ENCODE measurements around the gene CHCHD5. TPM values are rescaled to one million over a fixed set of nuclear protein-coding genes. Genes with fewer than 3 reads are reported as not detected.
A peak's percentile ranks its signal among the peaks of the same experiment; 100 is the strongest.

The CHCHD5 gene
- total RNA-seq, 2 experiments from 2014 or later, result 34.8 to 37.5 TPM

DNA sequence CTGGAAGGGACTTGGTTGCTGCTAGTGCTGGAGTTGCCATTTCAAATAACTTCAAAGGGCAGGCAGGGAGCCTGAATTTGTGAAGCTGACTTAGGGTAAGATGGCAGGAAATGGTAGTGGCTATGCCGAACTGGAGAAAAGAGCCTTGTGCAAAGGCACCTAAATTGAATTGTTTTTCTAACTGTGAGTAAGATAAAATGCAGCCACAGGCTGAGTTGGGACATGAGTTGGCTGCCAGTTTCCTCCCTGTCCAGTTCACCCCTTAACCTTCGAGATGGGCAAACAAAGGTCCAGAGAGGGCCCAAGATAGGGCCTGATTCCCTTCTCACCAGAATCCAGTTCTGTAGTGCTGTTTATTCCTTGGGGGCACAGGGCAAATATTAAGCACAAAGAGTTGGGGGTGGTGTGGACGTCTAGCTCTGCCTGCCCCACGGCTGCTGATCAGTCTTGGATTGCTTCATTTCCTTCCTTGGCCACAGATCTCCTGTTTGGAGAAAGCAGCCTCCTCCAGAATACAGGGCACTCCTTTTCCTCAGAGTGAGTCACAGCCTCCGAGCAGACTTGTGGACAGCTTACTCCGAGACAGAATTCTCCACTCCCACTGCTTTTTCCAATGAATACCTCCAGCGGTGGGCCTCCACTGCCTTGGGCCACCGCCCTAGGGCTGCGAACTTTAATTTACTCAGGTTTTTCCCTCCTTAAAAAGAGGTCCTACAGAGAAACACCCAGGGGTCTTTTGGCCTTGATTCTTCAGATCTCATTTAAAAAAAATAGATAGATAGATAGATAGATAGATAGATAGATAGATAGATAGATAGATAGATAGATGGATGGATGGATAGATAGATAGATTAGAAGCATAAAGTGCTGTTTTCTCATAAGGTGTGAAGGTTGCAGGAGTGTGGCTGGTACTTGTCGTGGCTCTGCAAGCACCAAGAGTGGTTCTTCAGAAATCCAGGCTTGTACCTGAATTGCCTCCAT is 42.9 kb downstream of the CHCHD5 start:
- intact Hi-C loops (cut with micrococcal nuclease), result loop anchor here (2.0 kb wide), 1 partner anchor 63 kb away; no protein-coding TSS in a partner anchor
- ChIA-PET CTCF (interaction anchor here (0.6 to 15.4 kb wide), 30 partner anchors 9 to 368 kb away, joined by 3 to 291 read pairs (median 4); partner anchors contain the start of genes CHCHD5, NT5DC4 and SLC20A1), POLR2A (interaction anchor here (0.7 to 5.4 kb wide), 6 partner anchors 19 to 100 kb away, joined by 3 to 38 read pairs (median 4); partner anchors contain the start of gene SLC20A1)
- H3K4me3 Mint-ChIP-seq, result no peak overlapping the region
- TF ChIP-seq CTCF (IDR thresholded peaks at IDR 0.05), result no peak
- H3K9me3 Mint-ChIP-seq, result no peaks in the 10 kb centered on the region
- H3K4me1 Mint-ChIP-seq (ENCODE audit: low read depth), result peaks cover 61% of the 10 kb centered on the region
- H3K27me3 Mint-ChIP-seq, result peaks cover 13% of the 10 kb centered on the region
- ATAC-seq, result no peak
- peak overlapping the region; percentile 25 for H3K27ac Mint-ChIP-seq
- no peak for DNase-seq
- no peaks in the 10 kb centered on the region for H3K36me3 Mint-ChIP-seq (ENCODE audit: low read depth)

DNA sequence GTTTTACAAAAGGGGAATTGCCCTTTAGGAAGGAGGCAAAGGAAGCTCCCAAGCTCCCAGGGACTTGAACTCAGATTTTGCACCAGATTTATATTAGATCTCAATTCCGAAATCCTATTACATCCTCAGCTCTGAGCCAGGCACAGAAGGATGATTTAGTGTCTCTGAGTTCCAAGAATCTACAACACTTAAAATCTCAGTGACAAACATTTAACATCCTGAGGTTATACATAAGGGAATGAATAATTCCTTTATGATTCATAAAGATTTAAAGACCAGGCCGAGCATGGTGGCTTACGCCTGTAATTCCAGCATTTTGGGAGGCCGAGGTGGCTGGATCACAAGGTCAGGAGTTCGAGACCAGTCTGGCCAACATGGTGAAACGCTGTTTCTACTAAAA is 44.8 kb downstream of the CHCHD5 start:
- Mint-ChIP-seq H3K36me3 (ENCODE audit: low read depth) (no peaks in the 10 kb centered on the region), H3K27ac (no peak overlapping the region), H3K4me1 (ENCODE audit: low read depth) (peaks cover 68% of the 10 kb centered on the region), H3K4me3 (no peak overlapping the region), H3K9me3 (no peaks in the 10 kb centered on the region), H3K27me3 (peaks cover 15% of the 10 kb centered on the region)
- ChIA-PET POLR2A (interaction anchor here (4.0 kb wide), 1 partner anchor 17 kb away, joined by 40 read pairs; the partner anchor contains the start of gene SLC20A1), CTCF (interaction anchor here (1.2 to 15.4 kb wide), 5 partner anchors 17 to 97 kb away, joined by 3 to 291 read pairs (median 83); partner anchors contain the start of gene SLC20A1)
- intact Hi-C loops (cut with micrococcal nuclease), result no loop called here
- no peak for ATAC-seq
- DNase-seq, result no peak
- TF ChIP-seq CTCF (IDR thresholded peaks at IDR 0.05), result no peak

DNA sequence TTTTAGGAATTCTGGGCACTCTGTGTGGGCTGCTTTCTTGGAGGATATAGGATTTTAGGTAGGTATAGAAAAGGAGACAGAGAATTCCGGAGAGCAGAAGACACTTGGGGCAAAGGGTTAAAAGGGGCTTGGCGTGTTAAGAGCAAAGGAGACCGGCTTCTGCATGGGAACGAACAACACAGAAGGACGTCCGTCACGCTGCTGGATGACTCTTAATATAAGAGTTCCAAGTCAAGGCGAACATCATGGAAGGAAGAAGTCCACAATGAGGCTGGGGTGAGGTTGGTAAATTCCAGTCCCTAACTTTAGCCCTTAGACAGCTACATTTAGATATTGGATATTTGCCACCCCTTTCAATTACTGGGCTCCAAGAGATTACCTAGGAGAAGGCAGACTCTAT is 45.4 kb downstream of the CHCHD5 start:
- Mint-ChIP-seq H3K27me3 (peaks cover 19% of the 10 kb centered on the region), H3K36me3 (ENCODE audit: low read depth) (no peaks in the 10 kb centered on the region), H3K4me1 (ENCODE audit: low read depth) (peaks cover 68% of the 10 kb centered on the region), H3K27ac (no peak overlapping the region), H3K9me3 (no peaks in the 10 kb centered on the region), H3K4me3 (no peak overlapping the region)
- DNase-seq, result no peak
- intact Hi-C loops (cut with micrococcal nuclease), result no loop called here
- no peak for TF ChIP-seq CTCF (IDR thresholded peaks at IDR 0.05)
- ChIA-PET CTCF (interaction anchor here (1.2 to 15.4 kb wide), 5 partner anchors 17 to 97 kb away, joined by 3 to 291 read pairs (median 83); partner anchors contain the start of gene SLC20A1), POLR2A (interaction anchor here (3.1 to 4.0 kb wide), 2 partner anchors 16 to 25 kb away, joined by 16 to 40 read pairs; partner anchors contain the start of gene SLC20A1)
- ATAC-seq, result no peak

DNA sequence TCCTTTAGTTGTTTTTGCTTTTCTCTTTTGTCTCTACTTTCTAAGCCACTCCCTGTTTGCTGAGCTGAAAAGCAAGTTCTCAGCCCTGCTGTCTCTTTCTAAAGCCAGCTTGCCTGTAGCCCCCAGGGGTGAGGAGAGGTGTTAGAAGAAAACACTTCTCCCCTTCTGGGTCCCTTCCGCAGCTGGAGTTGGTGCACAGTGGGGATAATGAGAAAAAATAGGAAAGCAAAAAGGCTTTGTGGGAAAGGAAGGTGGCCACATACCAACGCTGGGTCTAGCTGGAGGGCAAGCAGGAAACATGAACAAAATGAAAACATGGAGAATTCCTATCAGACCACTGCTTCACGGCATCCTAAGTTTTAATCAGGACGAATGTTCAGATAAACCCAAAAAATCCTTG is 45.9 kb downstream of the CHCHD5 start:
- no peaks in the 10 kb centered on the region for H3K36me3 Mint-ChIP-seq (ENCODE audit: low read depth)
- TF ChIP-seq CTCF (IDR thresholded peaks at IDR 0.05), result no peak
- peak overlapping the region; percentile 69 for H3K4me3 Mint-ChIP-seq
- POLR2A ChIA-PET, result interaction anchor here (3.1 to 4.0 kb wide), 2 partner anchors 16 to 25 kb away, joined by 16 to 40 read pairs; partner anchors contain the start of gene SLC20A1
- CTCF ChIA-PET, result interaction anchor here (1.2 to 15.4 kb wide), 5 partner anchors 16 to 96 kb away, joined by 3 to 291 read pairs (median 83); partner anchors contain the start of gene SLC20A1
- ATAC-seq (no peak), DNase-seq (no peak)
- H3K4me1 Mint-ChIP-seq (ENCODE audit: low read depth), result peaks cover 71% of the 10 kb centered on the region
- no peaks in the 10 kb centered on the region for H3K9me3 Mint-ChIP-seq
- H3K27ac Mint-ChIP-seq, result no peak overlapping the region
- H3K27me3 Mint-ChIP-seq, result peaks cover 23% of the 10 kb centered on the region
- intact Hi-C loops (cut with micrococcal nuclease), result no loop called here
